NCI-H1694 (cell line): Measurements from ENCODE around the gene TCERG1L.

Source experiments
- DNase-seq: peaks from one replicate; lab custom pipeline; 2025; lab: John Stamatoyannopoulos, UW

Gene TCERG1L

GRCh38 chr10:131068760-131069159, 242.8 kb downstream of the TCERG1L start:
- no peak for DNase-seq

DNA sequence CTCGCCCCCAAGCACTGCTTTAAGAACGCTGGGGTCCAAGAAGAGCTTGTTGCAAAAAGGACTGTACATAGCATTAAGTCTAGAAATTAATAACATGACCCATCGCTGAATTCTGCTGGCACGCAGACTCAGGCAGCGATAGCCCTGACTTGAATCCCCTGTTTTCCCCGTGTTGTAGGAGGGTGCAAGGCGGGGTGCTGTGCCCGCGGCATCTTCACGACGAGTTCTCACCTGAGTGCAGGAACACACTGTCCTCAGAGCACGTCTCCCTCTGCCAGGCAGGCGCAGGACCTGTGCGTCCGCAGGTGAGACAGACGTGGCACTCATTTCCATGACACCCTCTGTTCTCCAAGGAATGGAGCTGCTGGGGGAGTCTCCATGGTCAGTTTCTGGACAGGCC, 243.2 kb downstream of the TCERG1L start:
- no peak for DNase-seq

DNA sequence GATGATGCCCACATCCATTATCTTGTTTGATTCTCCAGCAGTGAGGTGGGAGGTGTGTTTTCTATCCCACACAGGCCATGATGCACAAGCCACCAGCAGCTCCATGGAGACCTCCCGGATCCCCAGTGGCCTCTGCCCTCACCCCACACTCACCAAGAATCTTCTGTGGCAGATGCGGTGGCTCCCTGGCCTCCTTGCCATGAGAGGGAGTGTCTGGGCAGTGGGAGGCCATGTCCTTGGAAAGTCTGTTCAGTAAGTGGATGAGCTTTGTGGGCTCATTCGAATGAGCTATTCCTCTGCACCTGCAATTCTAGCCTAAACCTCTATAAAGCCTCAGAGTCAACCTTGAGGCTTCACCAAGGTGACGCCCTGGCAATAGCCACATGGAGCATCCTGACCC, 243.8 kb downstream of the TCERG1L start:
- DNase-seq: no peak

GRCh38 chr10:131065673-131066305, 245.7 kb downstream of the TCERG1L start:
- no peak for DNase-seq

GRCh38 chr10:131063311-131063710, 248.2 kb downstream of the TCERG1L start:
- DNase-seq: no peak

GRCh38 chr10:131062621-131063260, 248.8 kb downstream of the TCERG1L start:
- DNase-seq: no peak

DNA sequence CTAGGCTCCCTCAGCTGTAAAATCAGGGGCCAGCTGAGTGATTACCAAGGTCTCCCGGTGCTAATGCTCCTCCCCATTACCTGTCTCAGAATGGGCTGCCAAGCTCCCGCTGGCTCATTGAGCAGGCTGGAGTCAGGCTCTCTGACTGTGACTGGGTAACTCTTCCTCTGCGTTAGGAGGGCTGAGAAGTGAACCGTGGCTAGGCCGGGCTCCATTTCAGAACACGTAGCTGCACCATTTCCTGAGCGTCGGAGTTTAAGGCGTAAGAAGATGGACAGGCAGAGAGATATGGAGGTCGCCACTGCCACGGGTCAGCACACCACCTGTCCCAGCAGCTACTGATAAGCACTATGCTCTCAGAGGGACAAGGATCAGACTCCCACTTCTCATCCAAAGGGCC, 250.3 kb downstream of the TCERG1L start:
- DNase-seq: no peak

DNA sequence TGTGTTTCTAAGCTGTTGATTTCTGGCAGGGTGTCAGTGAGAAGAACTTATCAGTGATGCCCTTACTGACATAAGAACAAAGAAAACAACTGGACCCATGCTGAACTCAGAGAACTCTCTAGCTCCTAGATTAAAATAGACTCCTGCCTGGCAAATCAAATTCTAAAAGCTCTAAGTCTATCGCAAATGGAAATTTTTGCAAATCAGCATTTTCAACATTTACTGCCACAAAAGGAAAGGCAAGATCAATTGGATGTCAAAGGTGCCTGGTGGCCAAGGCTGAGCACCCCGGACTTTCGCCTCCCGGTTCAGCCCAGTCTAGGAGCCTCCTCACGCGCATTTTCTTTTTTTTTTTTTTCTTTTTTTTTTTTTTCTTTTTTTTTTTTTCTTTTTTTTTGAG, 251.6 kb downstream of the TCERG1L start:
- no peak for DNase-seq

- DNase-seq: no peak
These were observed 252.7 kb downstream of the TCERG1L start for GRCh38 chr10:131058799-131059198.

GRCh38 chr10:131056781-131057180, 254.7 kb downstream of the TCERG1L start:
- DNase-seq: no peak

- DNase-seq: no peak
These were observed 255.4 kb downstream of the TCERG1L start for GRCh38 chr10:131056091-131056579.

GRCh38 chr10:131055437-131055836, 256.1 kb downstream of the TCERG1L start:
- DNase-seq: no peak

DNA sequence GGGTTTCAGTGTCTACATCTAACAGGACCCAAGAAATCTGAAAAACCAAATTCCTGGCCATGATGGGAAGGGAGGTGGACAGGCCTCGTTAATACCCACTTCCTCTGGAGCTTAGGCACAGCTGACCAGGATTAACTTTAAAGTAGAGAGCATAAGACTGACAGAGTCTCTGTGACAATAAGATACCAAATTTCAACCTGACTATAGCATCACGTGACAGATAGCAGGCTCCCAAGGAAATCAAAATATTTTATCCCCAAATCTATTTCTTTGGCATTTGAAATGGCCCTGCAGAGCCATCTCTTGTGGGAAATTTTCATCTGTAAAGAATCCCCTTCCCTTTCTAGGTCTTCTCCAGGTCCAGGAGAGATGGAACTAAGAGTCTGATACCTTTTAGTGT, 258.3 kb downstream of the TCERG1L start:
- DNase-seq: no peak

- DNase-seq: no peak
These were observed 261.3 kb downstream of the TCERG1L start for GRCh38 chr10:131050162-131050766.

DNA sequence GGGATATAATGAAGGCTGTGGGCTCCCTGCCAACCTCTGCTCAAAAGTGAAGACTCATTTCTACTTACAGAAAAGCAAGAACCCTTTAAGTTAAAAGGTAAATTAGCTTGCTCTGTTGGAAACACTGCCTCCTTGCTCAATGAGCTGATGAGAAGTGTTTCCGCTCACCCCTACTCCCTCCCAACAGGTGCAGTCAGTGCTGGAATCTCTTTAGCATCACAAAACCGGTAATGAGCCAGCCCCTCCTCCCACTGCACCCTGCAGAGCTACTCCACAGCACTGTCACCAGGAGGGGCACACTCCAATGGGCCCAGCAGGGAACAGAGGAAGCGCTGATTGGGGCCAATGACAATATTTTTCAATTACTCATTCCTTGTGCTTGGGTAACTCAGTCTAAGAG, 262.5 kb downstream of the TCERG1L start:
- no peak for DNase-seq

DNA sequence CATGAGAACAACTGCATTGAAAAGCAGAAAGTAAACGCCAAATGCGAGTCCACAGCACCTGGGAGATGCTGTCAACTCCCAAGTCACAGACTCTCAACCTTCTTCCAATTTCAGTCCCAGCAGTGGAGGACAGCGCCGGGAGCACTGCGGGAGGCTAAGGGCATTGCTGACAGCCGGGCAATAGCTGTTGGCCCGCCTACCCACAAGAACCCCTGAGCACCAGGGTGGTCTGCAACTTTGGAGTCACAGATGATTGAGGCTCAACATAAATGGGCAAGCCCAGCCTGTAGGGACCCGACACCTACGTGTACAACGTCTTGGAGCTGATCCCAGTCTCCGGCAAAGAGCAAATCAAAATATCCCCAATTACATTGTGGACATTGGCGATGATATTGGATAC, 262.9 kb downstream of the TCERG1L start:
- no peak for DNase-seq

- DNase-seq: no peak
These were observed 264.0 kb downstream of the TCERG1L start for GRCh38 chr10:131047501-131047900.

- no peak for DNase-seq
These were observed 265.3 kb downstream of the TCERG1L start for GRCh38 chr10:131046194-131046593.

DNA sequence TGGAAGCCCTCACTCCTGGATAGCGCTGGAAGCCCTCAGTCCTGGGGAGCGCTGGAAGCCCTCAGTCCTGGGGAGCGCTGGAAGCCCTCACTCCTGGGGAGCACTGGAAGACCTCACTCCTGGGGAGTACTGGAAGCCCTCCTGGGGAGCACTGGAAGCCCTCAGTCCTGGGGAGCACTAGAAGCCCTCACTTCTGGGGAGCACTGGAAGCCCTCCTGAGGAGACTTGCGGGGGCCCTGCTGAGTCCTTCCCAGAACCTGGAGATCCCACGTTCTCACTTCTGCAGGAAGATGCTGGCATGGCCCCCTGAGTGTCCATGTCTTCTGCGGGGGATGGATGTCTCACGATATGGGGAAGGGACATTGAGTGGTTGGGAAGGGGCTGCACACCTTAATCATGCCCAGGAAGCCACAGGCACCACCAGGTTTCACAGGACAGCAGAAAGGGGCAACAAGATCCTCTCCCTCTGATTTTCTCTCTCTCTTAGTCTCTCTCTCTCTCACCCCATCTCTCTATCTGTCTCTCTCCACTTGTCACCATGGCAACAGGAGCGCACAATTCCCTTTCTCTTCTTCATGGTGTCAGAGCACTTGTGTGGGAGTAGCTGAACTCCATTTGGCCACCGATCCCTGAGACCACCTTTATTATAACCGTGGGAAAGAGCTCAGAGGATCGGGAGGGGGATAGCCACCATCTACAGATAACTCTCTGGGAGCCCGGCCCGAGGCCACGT, 267.0 kb downstream of the TCERG1L start:
- no peak for DNase-seq

GRCh38 chr10:131043039-131043691, 268.4 kb downstream of the TCERG1L start:
- no peak for DNase-seq
